OCI-LY1 (cell line): ENCODE measurements around the gene EXOC6.

Experiments used
- H2AFZ ChIP-seq: fragments of 200-600 bp; sonication (generic), shearing (Covaris generic); 2 replicates; pipeline ENCODE4 v1.6.0; 2014; ENCODE audit warnings: antibody characterized with exemption, mild to moderate bottlenecking, low read length
- H3F3A ChIP-seq: fragments of 200-600 bp; sonication (generic), shearing (Covaris generic); 2 replicates; pipeline ENCODE4 v1.6.0; 2014; ENCODE audit warnings: mild to moderate bottlenecking, antibody characterized with exemption, low read length, moderate library complexity; ENCODE audit not compliant: insufficient read depth
- H3K27ac ChIP-seq: fragments of 200-600 bp; sonication (generic); 2 replicates; pipeline ENCODE4 v1.5.1; 2014; ENCODE audit warnings: low read length, mixed run types, mild to moderate bottlenecking, low read depth; ENCODE audit not compliant: poor library complexity, severe bottlenecking
- H3K27me3 ChIP-seq: fragments of 200-600 bp; sonication (generic); 2 replicates; pipeline ENCODE4 v1.6.0; 2014; ENCODE audit warnings: antibody characterized with exemption, mild to moderate bottlenecking, low read length, moderate library complexity; ENCODE audit not compliant: insufficient read depth
- H3K36me3 ChIP-seq: fragments of 200-600 bp; sonication (generic); 2 replicates; pipeline ENCODE4 v1.6.1; 2014; ENCODE audit warnings: mild to moderate bottlenecking, antibody characterized with exemption, low read length, moderate library complexity, mixed read lengths; ENCODE audit not compliant: insufficient read depth
- H3K4me1 ChIP-seq: fragments of 200-600 bp; sonication (generic); 2 replicates; pipeline ENCODE4 v1.5.1; 2014; ENCODE audit warnings: mild to moderate bottlenecking, low read length, moderate library complexity; ENCODE audit not compliant: insufficient read depth, severe bottlenecking
- H3K4me2 ChIP-seq: fragments of 200-600 bp; sonication (generic), shearing (Covaris generic); 2 replicates; pipeline ENCODE4 v1.6.1; 2014; ENCODE audit warnings: low read length
- H3K4me3 ChIP-seq: fragments of 200-600 bp; sonication (generic); 2 replicates; pipeline ENCODE4 v1.5.1; 2014; ENCODE audit warnings: low read length, low read depth, mild to moderate bottlenecking, mixed read lengths; ENCODE audit not compliant: poor library complexity, severe bottlenecking
- H3K79me2 ChIP-seq: fragments of 200-600 bp; shearing (Covaris generic); 2 replicates; pipeline ENCODE4 v1.6.1; 2016; ENCODE audit warnings: mixed run types, low read length, mixed read lengths; ENCODE audit not compliant: insufficient read depth
- H3K9ac ChIP-seq: fragments of 200-600 bp; sonication (generic), shearing (Covaris generic); 2 replicates; pipeline ENCODE4 v1.6.1; 2014; ENCODE audit warnings: mild to moderate bottlenecking, low read length, mixed read lengths
- H3K9me2 ChIP-seq: fragments of 200-600 bp; sonication (generic), shearing (Covaris generic); 2 replicates; pipeline ENCODE4 v1.6.1; 2014; ENCODE audit warnings: low read depth, mild to moderate bottlenecking, low read length, mixed read lengths
- H3K9me3 ChIP-seq: fragments of 200-600 bp; shearing (Covaris generic); 2 replicates; pipeline ENCODE4 v1.6.1; 2014; ENCODE audit warnings: low read length, mixed read lengths
- H4K20me1 ChIP-seq: fragments of 200-600 bp; sonication (generic), shearing (Covaris generic); 2 replicates; pipeline ENCODE4 v1.6.0; 2016; ENCODE audit warnings: mild to moderate bottlenecking, low read length; ENCODE audit not compliant: insufficient read depth
- EZH2 ChIP-seq: fragments of 200-600 bp; sonication (generic), shearing (Covaris generic); IDR thresholded peaks from 2 replicates; pipeline ENCODE4 v1.8.0; 2017; ENCODE audit warnings: borderline replicate concordance, mixed run types, mild to moderate bottlenecking, antibody characterized with exemption, low read length, moderate library complexity, mixed read lengths
- TF ChIP-seq, protein P1 (sequence below): fragments of 200-600 bp; sonication (generic), shearing (Covaris generic); IDR thresholded peaks from 2 replicates; pipeline ENCODE4 v1.5.1; 2017; ENCODE audit warnings: mild to moderate bottlenecking, antibody characterized with exemption, low read length, moderate library complexity, mixed read lengths

The EXOC6 gene

DNA sequence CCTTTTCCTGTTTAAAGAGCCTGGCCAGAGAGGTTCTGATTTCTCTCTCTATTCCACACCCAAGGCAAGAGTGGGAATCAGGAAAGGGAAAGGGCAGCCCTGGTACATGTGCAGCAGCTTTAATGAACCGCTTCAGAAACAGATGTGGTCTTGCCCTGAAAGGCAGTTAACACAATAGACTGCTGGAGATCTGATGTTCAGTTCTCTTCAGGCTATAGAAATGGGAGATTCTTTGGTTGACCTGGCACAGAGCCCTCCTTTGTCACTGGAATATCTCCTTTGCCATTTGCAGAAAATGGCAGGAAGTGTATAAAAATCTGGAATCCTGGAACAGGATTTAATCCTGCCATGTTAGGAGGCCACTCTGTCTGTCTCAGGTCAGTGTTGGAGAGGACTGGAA lies 36.3 kb upstream of the EXOC6 start:
- Histone ChIP-seq H3K4me1 (no peaks in the 10 kb centered on the region), H3K9me3 (no peaks in the 10 kb centered on the region), H4K20me1 (no peaks in the 10 kb centered on the region), H3F3A (no peaks in the 10 kb centered on the region), H3K9me2 (no peaks in the 10 kb centered on the region), H3K4me3 (no peak overlapping the region), H3K36me3 (no peaks in the 10 kb centered on the region), H2AFZ (no peak overlapping the region), H3K9ac (no peak overlapping the region), H3K27me3 (no peaks in the 10 kb centered on the region), H3K79me2 (no peaks in the 10 kb centered on the region), H3K4me2 (no peak overlapping the region), H3K27ac (no peak overlapping the region)
- no peak for TF ChIP-seq EZH2
- TF ChIP-seq, protein P1, sequence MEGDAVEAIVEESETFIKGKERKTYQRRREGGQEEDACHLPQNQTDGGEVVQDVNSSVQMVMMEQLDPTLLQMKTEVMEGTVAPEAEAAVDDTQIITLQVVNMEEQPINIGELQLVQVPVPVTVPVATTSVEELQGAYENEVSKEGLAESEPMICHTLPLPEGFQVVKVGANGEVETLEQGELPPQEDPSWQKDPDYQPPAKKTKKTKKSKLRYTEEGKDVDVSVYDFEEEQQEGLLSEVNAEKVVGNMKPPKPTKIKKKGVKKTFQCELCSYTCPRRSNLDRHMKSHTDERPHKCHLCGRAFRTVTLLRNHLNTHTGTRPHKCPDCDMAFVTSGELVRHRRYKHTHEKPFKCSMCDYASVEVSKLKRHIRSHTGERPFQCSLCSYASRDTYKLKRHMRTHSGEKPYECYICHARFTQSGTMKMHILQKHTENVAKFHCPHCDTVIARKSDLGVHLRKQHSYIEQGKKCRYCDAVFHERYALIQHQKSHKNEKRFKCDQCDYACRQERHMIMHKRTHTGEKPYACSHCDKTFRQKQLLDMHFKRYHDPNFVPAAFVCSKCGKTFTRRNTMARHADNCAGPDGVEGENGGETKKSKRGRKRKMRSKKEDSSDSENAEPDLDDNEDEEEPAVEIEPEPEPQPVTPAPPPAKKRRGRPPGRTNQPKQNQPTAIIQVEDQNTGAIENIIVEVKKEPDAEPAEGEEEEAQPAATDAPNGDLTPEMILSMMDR, result no peak

DNA sequence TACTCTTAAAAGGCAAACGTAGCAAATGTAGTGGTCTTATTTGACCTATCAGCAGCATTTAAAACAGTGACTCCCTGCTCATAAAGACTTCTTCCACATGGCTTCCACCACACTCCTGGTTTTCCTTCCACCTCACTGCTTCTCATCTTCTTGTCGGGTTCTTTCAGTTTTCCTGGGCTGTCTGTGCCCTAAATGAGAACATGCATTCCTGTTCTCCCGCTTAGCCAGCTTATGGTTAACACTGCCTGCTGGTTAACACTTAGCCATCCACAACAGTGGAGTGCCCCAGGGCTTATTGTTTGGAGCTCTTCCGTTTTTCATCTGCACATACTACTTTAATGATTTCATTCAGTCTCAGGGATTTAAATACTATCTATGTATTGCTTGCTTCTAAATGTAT lies 34.3 kb upstream of the EXOC6 start:
- Histone ChIP-seq H3K27me3 (no peaks in the 10 kb centered on the region), H3K27ac (no peak overlapping the region), H3K9me3 (no peaks in the 10 kb centered on the region), H3K4me2 (no peak overlapping the region), H3F3A (no peaks in the 10 kb centered on the region), H3K79me2 (no peaks in the 10 kb centered on the region), H3K36me3 (no peaks in the 10 kb centered on the region), H3K4me1 (no peaks in the 10 kb centered on the region), H2AFZ (no peak overlapping the region), H3K4me3 (no peak overlapping the region), H3K9me2 (no peaks in the 10 kb centered on the region), H4K20me1 (no peaks in the 10 kb centered on the region), H3K9ac (no peak overlapping the region)
- TF ChIP-seq, protein P1, result no peak
- no peak for TF ChIP-seq EZH2

DNA sequence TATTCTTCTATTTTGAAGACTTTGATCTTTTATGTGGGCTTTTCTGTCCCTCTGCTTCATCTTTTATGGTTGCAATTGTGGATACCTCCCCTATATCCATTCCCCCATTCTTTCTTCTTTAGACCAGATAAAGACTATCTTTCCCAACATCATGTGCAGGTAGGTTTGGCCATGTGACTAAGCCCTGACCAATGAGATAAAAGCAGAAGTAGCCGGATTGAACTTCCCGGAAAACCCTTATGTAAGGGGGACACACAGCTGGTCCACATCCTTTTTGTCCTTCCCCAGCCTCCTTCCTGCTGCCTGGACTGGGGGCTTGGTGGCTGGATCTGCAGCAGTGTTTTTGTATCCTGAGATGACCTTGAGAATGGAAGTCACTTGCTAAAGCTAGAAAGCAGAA lies 33.5 kb upstream of the EXOC6 start:
- H3K4me2 ChIP-seq, result no peak overlapping the region
- H3K4me1 ChIP-seq, result no peaks in the 10 kb centered on the region
- H3K36me3 ChIP-seq, result no peaks in the 10 kb centered on the region
- H3K9ac ChIP-seq, result no peak overlapping the region
- H3K27ac ChIP-seq, result no peak overlapping the region
- TF ChIP-seq, protein P1, result no peak
- no peak for TF ChIP-seq EZH2
- no peaks in the 10 kb centered on the region for H3K27me3 ChIP-seq
- no peak overlapping the region for H3K4me3 ChIP-seq
- H3K9me3 ChIP-seq, result no peaks in the 10 kb centered on the region
- no peaks in the 10 kb centered on the region for H3F3A ChIP-seq
- no peaks in the 10 kb centered on the region for H4K20me1 ChIP-seq
- no peaks in the 10 kb centered on the region for H3K9me2 ChIP-seq
- H3K79me2 ChIP-seq, result no peaks in the 10 kb centered on the region
- H2AFZ ChIP-seq, result no peak overlapping the region
